ENCODE results near the gene LMCD1.

- TF ChIP-seq CTCF (IDR thresholded peaks at IDR 0.05; ENCODE audit: low read length), result no peak
- TF ChIP-seq EZH2 (IDR thresholded peaks at IDR 0.05; ENCODE audit: borderline replicate concordance, low read length), result no peak
Measured at GRCh38 chr3:8557298-8557697, 55.7 kb downstream of the LMCD1 start.
